Nephron (organoid): ENCODE data around the gene ANKH.

Experiments
- H3K27ac Mint-ChIP-seq, 3 experiments: 2 replicates each; pipeline ENCODE4 v1.8.0; 2020; ENCODE audit warnings: mixed read lengths in 3 of 3, mild to moderate bottlenecking in 2 of 3, moderate library complexity in 1 of 3
- H3K27me3 Mint-ChIP-seq: 2 replicates; pipeline ENCODE4 v1.8.0; 2021; ENCODE audit warnings: low read depth, mild to moderate bottlenecking, moderate library complexity, mixed read lengths
- H3K36me3 Mint-ChIP-seq: 2 replicates; pipeline ENCODE4 v1.8.0; 2020; ENCODE audit warnings: low read depth, mixed read lengths
- H3K4me1 Mint-ChIP-seq: 2 replicates; pipeline ENCODE4 v1.8.0; 2020; ENCODE audit warnings: mixed read lengths
- H3K4me3 Mint-ChIP-seq, 3 experiments: 2 replicates each; pipeline ENCODE4 v1.8.0; 2020; ENCODE audit warnings: mild to moderate bottlenecking in 3 of 3, mixed read lengths in 3 of 3, moderate library complexity in 2 of 3
- H3K9me3 Mint-ChIP-seq: 2 replicates; pipeline ENCODE4 v1.8.0; 2020; ENCODE audit warnings: mixed read lengths
- CTCF ChIP-seq, 3 experiments: fragments of 200-600 bp; sonication (generic); IDR thresholded peaks; one replicate each; pipeline ENCODE4 v1.5.0; 2021; ENCODE audit warnings: antibody characterized with exemption in 3 of 3; ENCODE audit not compliant: unreplicated experiment in 3 of 3

Gene ANKH

GRCh38 chr5:14873790-14874189, 2.2 kb upstream of the ANKH start:
- Mint-ChIP-seq H3K9me3 (no peaks in the 10 kb centered on the region), H3K27me3 (peaks cover 41% of the 10 kb centered on the region), H3K4me3 (peak overlapping the region; percentile 52 to 72 (median 71)), H3K36me3 (no peaks in the 10 kb centered on the region), H3K27ac (no peak overlapping the region), H3K4me1 (peaks cover 15% of the 10 kb centered on the region)
- TF ChIP-seq CTCF (IDR thresholded peaks at IDR 0.05; ENCODE audit: unreplicated experiment in 3 of 3), result no peak

- peaks cover 47% of the 10 kb centered on the region for H3K27me3 Mint-ChIP-seq
- H3K9me3 Mint-ChIP-seq, result no peaks in the 10 kb centered on the region
- H3K27ac Mint-ChIP-seq, result no peak overlapping the region
- peak overlapping the region in 2 of 3 experiments; percentile 90 for H3K4me3 Mint-ChIP-seq
- peaks cover 15% of the 10 kb centered on the region for H3K4me1 Mint-ChIP-seq
- TF ChIP-seq CTCF (IDR thresholded peaks at IDR 0.05; ENCODE audit: unreplicated experiment in 3 of 3), result no peak
- H3K36me3 Mint-ChIP-seq, result no peaks in the 10 kb centered on the region
Observed at GRCh38 chr5:14873093-14873492, 1.5 kb upstream of the ANKH start.

GRCh38 chr5:14872070-14872989, 752 bp upstream of the ANKH start:
- H3K27me3 Mint-ChIP-seq, result peaks cover 42% of the 10 kb centered on the region
- peak overlapping the region; percentile 89 to 90 (median 90) for H3K4me3 Mint-ChIP-seq
- H3K4me1 Mint-ChIP-seq, result peaks cover 15% of the 10 kb centered on the region
- H3K9me3 Mint-ChIP-seq, result no peaks in the 10 kb centered on the region
- no peaks in the 10 kb centered on the region for H3K36me3 Mint-ChIP-seq
- peak in 1 of 3 experiments; percentile 50 for TF ChIP-seq CTCF (IDR thresholded peaks at IDR 0.05; ENCODE audit: unreplicated experiment in 3 of 3)
- peak overlapping the region in 2 of 3 experiments; percentile 79 to 85 for H3K27ac Mint-ChIP-seq

- peak overlapping the region; percentile 91 to 93 (median 91) for H3K4me3 Mint-ChIP-seq
- H3K9me3 Mint-ChIP-seq, result no peaks in the 10 kb centered on the region
- H3K36me3 Mint-ChIP-seq, result no peaks in the 10 kb centered on the region
- TF ChIP-seq CTCF (IDR thresholded peaks at IDR 0.05; ENCODE audit: unreplicated experiment in 3 of 3), result no peak
- H3K27ac Mint-ChIP-seq, result peak overlapping the region; percentile 30 to 85 (median 84)
- H3K4me1 Mint-ChIP-seq, result peaks cover 15% of the 10 kb centered on the region
- peaks cover 32% of the 10 kb centered on the region for H3K27me3 Mint-ChIP-seq
Observed at GRCh38 chr5:14870337-14871213, 1.0 kb downstream of the ANKH start.

GRCh38 chr5:14869668-14870164, 1.9 kb downstream of the ANKH start:
- peak overlapping the region; percentile 91 to 93 (median 91) for H3K4me3 Mint-ChIP-seq
- no peak for TF ChIP-seq CTCF (IDR thresholded peaks at IDR 0.05; ENCODE audit: unreplicated experiment in 3 of 3)
- H3K27me3 Mint-ChIP-seq, result peaks cover 32% of the 10 kb centered on the region
- H3K9me3 Mint-ChIP-seq, result no peaks in the 10 kb centered on the region
- H3K27ac Mint-ChIP-seq, result peak overlapping the region in 2 of 3 experiments; percentile 30 to 43
- H3K36me3 Mint-ChIP-seq, result no peaks in the 10 kb centered on the region
- peaks cover 15% of the 10 kb centered on the region for H3K4me1 Mint-ChIP-seq
